SU-DHL-6 (cell line): Measurements from ENCODE around the gene AARS2.
A peak's percentile ranks its signal among the peaks of the same experiment; 100 is the strongest.

Experiments used
- H2AFZ ChIP-seq: fragments of 200-600 bp; sonication (generic); 2 replicates; pipeline ENCODE4 v1.6.1; 2014; ENCODE audit warnings: low read depth, mild to moderate bottlenecking, moderate library complexity, mixed read lengths, antibody characterized with exemption, low read length; ENCODE audit not compliant: severe bottlenecking
- H3F3A ChIP-seq: fragments of 200-600 bp; shearing (Covaris generic); 2 replicates; pipeline ENCODE4 v1.6.0; 2016; ENCODE audit warnings: antibody characterized with exemption, mild to moderate bottlenecking; ENCODE audit not compliant: insufficient read depth
- H3K27ac ChIP-seq: fragments of 200-600 bp; sonication (generic); 2 replicates; pipeline ENCODE4 v1.5.1; 2016; ENCODE audit warnings: low read depth, mild to moderate bottlenecking, low read length, moderate library complexity, mixed read lengths
- H3K27me3 ChIP-seq: fragments of 200-600 bp; sonication (generic), shearing (Covaris generic); 2 replicates; pipeline ENCODE4 v1.6.0; 2014; ENCODE audit warnings: mild to moderate bottlenecking, low read length
- H3K36me3 ChIP-seq: fragments of 200-600 bp; sonication (generic); 2 replicates; pipeline ENCODE4 v1.6.1; 2014; ENCODE audit warnings: mild to moderate bottlenecking, low read length, mixed read lengths
- H3K4me2 ChIP-seq: fragments of 300-600, 200-600 bp; shearing (Covaris generic), sonication (generic); 2 replicates; pipeline ENCODE4 v1.6.0; 2014; ENCODE audit warnings: low read length, low read depth, mild to moderate bottlenecking; ENCODE audit not compliant: poor library complexity, severe bottlenecking
- H3K4me3 ChIP-seq: fragments of 200-600 bp; sonication (generic); 2 replicates; pipeline ENCODE4 v1.5.1; 2014; ENCODE audit warnings: antibody characterized with exemption, low read length, mild to moderate bottlenecking, mixed read lengths; ENCODE audit not compliant: insufficient read depth, poor library complexity, severe bottlenecking
- H3K79me2 ChIP-seq: fragments of 200-600 bp; sonication (generic); 2 replicates; pipeline ENCODE4 v1.6.1; 2014; ENCODE audit warnings: mild to moderate bottlenecking, low read length, moderate library complexity; ENCODE audit not compliant: insufficient read depth
- H3K9ac ChIP-seq: fragments of 200-600 bp; sonication (generic); 2 replicates; pipeline ENCODE4 v1.7.0; 2014; ENCODE audit warnings: mild to moderate bottlenecking, low read length
- H3K9me2 ChIP-seq: fragments of 200-600 bp; sonication (generic); replicated peaks from 2 replicates; pipeline ENCODE4 v1.6.1; 2014; ENCODE audit warnings: low read length; ENCODE audit not compliant: insufficient read depth
- H3K9me3 ChIP-seq: fragments of 200-600 bp; sonication (generic); 2 replicates; pipeline ENCODE4 v1.6.1; 2014; ENCODE audit warnings: low read length, mixed read lengths; ENCODE audit not compliant: insufficient read depth
- H4K20me1 ChIP-seq: fragments of 200-600 bp; sonication (generic); 2 replicates; pipeline ENCODE4 v1.6.1; 2014; ENCODE audit warnings: low read depth, mild to moderate bottlenecking, antibody characterized with exemption, low read length, moderate library complexity, mixed read lengths
- EZH2phosphoT487 ChIP-seq: fragments of 200-600 bp; sonication (generic), shearing (Covaris generic); conservative IDR thresholded peaks from 2 replicates; pipeline ENCODE4 v1.6.1; 2018; ENCODE audit warnings: mild to moderate bottlenecking, antibody characterized with exemption, low read length, moderate library complexity, mixed read lengths
- TF ChIP-seq, protein P1 (sequence below): fragments of 200-600 bp; sonication (generic); IDR thresholded peaks from one replicate; pipeline ENCODE4 v1.5.1; 2017; ENCODE audit warnings: antibody characterized with exemption, mild to moderate bottlenecking, low read length, moderate library complexity; ENCODE audit not compliant: insufficient read depth, poor library complexity, severe bottlenecking

AARS2 gene

DNA sequence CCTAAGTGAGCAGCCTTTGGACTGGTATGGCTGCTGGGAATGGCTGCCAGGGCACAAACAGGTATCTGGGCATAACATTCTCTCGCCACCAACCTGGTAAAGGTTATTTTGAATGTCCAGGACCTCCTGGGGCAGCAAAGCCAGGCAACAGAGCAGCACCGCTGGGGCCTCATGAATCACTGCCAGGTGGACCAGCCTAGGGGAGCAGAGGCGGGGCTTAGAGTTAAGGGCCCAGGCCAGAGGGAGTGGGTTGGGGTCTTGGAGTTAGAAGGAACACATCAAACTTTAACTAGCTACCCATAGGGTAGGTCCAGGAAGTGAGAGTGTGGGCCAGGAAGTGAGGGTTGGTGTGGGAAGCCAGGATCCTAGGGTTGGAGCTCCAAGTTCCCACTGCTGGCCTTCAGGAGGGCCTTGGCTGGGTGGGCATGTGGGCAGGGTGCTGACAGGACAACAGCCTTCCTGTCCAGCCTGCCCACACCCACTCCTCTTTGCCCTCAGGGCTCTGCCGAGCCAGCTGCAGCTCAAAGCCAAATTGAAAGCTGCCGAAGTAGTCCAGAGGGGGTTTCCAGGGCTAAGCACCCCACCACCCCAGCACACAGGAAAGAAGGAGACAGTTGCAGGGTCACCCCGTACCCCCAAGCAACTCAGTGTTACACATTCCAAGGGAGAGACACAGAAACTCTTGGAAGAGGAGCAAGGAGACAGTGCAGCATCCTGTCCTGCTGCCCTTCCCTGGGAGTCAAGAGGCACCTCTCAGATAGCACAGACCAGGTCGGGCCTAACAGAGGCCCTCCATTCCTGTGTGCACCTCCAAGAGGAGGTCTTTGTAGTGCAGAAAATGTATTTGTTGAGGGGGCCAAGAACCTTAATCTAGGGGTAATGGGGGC, 50.4 kb downstream of the AARS2 start:
- Histone ChIP-seq H3K4me3 (peak overlapping the region; percentile 78), H3K27me3 (no peaks in the 10 kb centered on the region), H3F3A (peaks cover 49% of the 10 kb centered on the region), H3K9me3 (no peaks in the 10 kb centered on the region), H3K9ac (peak overlapping the region; percentile 80), H3K9me2 (no peaks in the 10 kb centered on the region), H2AFZ (no peak overlapping the region), H4K20me1 (no peaks in the 10 kb centered on the region), H3K27ac (peak overlapping the region; percentile 86), H3K4me2 (peak overlapping the region; percentile 91), H3K79me2 (peaks cover 29% of the 10 kb centered on the region), H3K36me3 (no peaks in the 10 kb centered on the region)
- no peak for TF ChIP-seq EZH2phosphoT487
- TF ChIP-seq, protein P1, sequence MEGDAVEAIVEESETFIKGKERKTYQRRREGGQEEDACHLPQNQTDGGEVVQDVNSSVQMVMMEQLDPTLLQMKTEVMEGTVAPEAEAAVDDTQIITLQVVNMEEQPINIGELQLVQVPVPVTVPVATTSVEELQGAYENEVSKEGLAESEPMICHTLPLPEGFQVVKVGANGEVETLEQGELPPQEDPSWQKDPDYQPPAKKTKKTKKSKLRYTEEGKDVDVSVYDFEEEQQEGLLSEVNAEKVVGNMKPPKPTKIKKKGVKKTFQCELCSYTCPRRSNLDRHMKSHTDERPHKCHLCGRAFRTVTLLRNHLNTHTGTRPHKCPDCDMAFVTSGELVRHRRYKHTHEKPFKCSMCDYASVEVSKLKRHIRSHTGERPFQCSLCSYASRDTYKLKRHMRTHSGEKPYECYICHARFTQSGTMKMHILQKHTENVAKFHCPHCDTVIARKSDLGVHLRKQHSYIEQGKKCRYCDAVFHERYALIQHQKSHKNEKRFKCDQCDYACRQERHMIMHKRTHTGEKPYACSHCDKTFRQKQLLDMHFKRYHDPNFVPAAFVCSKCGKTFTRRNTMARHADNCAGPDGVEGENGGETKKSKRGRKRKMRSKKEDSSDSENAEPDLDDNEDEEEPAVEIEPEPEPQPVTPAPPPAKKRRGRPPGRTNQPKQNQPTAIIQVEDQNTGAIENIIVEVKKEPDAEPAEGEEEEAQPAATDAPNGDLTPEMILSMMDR = no peak

DNA sequence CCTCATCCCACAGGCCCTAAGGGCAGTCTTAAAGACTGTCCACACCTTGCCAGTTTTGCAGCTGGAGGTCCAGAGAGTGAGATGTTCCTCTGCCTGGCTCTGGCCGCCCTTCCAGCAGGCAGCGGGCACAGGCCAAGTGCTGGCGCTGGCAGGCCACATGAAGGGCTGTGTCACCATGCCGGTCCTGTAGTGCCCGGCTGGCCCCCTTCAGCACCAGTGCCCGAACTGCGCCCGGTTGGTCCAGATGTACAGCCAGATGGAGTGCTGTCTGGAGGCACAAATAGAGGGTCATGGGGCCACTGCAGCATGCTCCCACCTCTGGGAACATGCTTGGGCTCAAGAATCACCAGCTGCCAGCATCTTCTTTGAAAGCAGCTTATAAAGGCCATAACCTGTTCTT, 51.6 kb downstream of the AARS2 start:
- no peak overlapping the region for H3K4me3 ChIP-seq
- H4K20me1 ChIP-seq = no peaks in the 10 kb centered on the region
- peak overlapping the region; percentile 91 for H3K4me2 ChIP-seq
- no peak overlapping the region; the same call in 1 of the 2 replicates for H3K9ac ChIP-seq
- no peaks in the 10 kb centered on the region for H3K27me3 ChIP-seq
- H3F3A ChIP-seq = peaks cover 55% of the 10 kb centered on the region
- no peaks in the 10 kb centered on the region for H3K36me3 ChIP-seq
- H3K9me3 ChIP-seq = no peaks in the 10 kb centered on the region
- peaks cover 34% of the 10 kb centered on the region for H3K79me2 ChIP-seq
- H3K9me2 ChIP-seq = no peaks in the 10 kb centered on the region
- peak overlapping the region; percentile 86 for H3K27ac ChIP-seq
- H2AFZ ChIP-seq = no peak overlapping the region
- TF ChIP-seq, protein P1 = no peak
- TF ChIP-seq EZH2phosphoT487 = no peak

DNA sequence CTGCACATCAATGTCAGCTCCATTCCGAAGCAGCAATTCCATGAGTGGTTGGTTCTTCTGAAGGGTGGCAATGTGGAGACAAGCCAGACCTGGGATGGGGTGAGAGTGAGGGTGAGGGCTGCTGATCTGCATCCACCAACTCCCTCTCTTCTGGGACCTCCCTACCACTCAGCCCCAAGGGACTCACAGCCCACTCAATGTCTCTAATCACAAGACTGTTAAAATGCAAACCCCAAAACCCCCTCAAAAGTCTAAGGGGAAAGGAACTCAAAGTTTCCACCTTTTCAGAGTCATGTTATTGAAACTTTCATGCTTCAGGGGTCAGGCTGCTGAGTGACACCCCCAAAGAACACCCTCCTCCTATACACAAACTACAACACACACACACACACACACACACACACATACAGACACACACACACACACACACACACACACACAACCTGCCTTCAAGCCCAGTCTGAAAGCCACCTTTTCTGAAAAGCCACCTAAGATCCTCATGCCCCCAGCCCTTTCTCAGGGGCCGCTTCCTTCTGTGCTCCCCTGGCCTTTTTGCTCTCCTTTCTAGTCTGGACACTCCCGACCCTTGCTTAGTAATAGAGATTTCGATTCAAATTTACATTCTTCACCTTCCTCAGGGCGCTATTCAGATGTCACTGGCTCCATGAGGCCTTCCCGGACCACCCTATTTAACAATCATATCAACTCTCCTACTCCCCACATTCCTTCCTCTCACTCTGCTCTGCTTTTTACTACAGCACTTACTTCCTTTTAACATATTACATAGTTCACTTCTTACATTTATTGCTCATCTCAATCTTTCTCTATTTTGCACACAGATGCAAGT, 52.5 kb downstream of the AARS2 start:
- no peaks in the 10 kb centered on the region for H3K27me3 ChIP-seq
- H3F3A ChIP-seq = peaks cover 55% of the 10 kb centered on the region
- no peaks in the 10 kb centered on the region for H3K9me3 ChIP-seq
- no peaks in the 10 kb centered on the region for H4K20me1 ChIP-seq
- no peaks in the 10 kb centered on the region for H3K9me2 ChIP-seq
- H3K27ac ChIP-seq = peak overlapping the region; percentile 33; the same call in 1 of the 2 replicates
- no peaks in the 10 kb centered on the region for H3K36me3 ChIP-seq
- no peak for TF ChIP-seq EZH2phosphoT487
- no peak overlapping the region for H2AFZ ChIP-seq
- H3K79me2 ChIP-seq = peaks cover 36% of the 10 kb centered on the region
- H3K4me2 ChIP-seq = peak overlapping the region; percentile 0
- no peak overlapping the region for H3K9ac ChIP-seq
- H3K4me3 ChIP-seq = no peak overlapping the region
